Stimulated activated CD4-positive, alpha-beta T cell treated with anti-CD3 and anti-CD28 coated beads, Interleukin-4, amount 100 ng/mL, for 1 hour (primary cell): ENCODE results near the gene EIF4G3.
"Not testable (repeated sequence)": the region's sequence is repeated elsewhere in the genome, so short reads cannot be mapped to it uniquely, and the experiment has no call there.

Experiments
- DNase-seq: peaks from one replicate; pipeline ENCODE4 v3.0.0-alpha.2; 2020

The EIF4G3 gene

DNA sequence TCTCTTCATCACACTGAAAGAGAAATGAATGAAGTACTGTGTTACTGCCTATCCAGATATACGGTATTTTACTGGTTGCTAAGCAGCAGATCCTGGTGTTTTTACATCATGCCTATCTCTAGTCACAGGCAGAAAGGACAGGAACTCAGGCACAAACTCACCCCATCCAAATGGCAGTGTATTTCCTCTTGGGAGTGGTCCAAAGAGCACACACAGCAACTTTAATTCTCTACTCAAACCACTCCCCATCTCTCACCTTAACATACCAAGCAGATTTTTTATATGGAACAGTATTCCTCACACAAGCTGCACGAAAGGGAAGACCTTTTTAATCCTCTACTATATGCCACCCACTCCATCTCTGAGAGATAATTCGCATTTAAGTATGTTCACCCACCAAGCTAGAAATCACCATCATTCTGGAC lies 27.3 kb downstream of the EIF4G3 start:
- no peak for DNase-seq

DNA sequence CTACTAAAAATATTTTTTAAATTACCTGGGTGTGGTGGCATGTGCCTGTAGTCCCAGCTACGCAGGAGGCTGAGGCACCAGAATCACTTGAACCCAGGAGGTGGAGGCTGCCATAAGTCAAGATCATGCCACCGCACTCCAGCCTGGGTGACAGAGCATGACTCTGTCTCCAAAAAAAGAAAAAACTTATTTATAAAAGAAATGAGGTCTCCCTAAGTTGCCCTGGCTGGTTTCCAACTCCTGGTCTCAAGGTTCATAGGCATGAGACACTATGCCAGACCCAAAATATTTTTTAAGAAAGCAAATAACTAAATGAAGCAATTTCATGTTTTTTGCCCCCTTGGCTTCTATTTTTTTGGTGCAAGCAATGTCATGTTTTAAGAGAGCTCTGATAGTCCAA lies 32.9 kb downstream of the EIF4G3 start:
- DNase-seq: no peak

DNA sequence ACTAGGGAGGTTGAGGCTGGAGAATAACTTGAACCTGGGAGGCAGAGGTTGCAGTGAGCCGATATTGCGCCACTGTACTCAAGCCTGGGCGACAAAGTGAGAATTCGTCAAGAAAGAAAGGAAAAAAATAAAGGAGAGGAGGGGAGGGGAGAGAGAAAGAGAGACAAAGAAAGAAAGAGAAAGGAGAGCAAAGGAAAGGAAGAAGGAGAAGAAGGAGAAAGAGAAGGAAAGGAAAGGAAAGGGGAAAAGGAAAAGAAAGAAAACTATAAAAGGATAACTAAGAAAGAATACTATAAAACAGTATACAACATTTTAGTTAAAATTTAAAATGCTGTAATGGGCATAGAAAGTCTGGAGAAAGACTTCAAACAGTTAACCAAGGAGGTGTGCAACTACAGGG lies 33.6 kb downstream of the EIF4G3 start:
- no peak for DNase-seq

DNA sequence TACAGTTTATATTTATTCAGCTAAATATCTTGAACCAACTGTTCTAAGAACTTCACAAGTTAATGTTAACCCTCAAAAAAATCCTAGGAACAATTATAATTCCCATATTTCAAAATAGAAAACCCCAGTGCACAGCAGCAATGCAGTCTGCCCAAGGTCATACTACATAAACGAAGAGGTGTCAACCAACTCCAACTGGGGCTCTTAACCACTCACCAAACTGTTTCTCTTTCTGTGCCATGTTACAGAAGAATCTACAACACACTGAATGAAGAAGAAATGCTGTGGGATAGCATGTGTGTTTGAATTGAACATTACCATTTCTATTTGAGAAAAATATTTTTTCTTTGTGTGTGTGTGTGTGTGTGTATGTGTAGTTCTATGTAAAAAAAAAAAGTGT lies 35.7 kb downstream of the EIF4G3 start:
- DNase-seq: no peak

DNA sequence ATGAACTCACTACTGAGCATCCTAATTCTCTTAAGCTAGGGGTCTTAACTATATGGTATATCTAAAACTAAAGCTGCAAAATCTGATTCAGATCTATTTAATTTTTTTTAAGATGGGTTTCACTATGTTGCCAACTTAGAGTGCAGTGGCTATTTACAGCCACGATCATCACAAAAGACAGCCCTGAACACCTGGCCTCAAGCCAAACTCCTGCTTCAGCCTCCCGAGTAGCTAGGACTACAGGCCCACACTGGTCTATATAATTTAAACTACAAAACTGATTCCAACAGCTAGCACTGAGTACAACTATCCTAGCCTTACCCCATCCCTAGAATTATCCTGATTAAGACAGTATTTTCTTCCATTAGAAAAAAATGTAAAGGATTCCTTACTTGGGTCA lies 37.1 kb downstream of the EIF4G3 start:
- no peak for DNase-seq

DNA sequence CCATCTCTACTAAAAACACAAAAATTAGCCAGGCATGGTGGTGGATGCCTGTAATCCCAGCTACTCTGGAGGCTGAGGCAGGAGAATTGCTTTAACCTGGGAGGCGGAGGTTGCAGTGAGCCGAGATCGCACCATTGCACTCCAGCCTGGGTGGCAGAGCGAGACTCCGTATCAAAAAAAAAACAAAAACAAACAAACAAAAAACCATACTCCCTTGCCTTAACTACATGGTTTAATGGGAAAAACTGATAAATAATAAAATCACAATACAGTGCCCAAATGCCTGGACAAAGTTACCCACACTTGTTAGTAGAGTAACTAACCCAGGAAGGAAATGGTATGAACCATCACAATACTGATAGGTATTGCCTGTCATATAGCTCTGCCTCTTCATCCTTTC lies 40.4 kb downstream of the EIF4G3 start:
- not testable (repeated sequence) for DNase-seq

DNA sequence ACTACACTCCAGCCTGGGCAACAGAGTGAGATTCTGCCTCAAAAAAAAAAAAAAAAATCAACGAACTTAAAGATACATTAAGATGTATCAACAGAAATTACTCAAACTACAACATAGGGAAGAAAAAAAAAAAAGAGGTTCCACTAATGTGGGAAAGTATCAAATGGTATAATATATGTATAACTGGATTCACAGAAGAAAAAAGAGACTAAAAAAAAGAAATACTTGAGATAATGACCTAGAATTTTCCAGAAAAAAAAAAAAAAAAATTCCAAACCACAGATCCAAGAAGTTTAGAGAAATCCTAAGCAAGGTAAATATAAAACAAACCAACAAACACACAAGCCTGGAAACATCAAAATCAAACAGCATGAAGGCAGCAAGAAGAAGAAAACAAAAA lies 45.5 kb downstream of the EIF4G3 start:
- DNase-seq: no peak

DNA sequence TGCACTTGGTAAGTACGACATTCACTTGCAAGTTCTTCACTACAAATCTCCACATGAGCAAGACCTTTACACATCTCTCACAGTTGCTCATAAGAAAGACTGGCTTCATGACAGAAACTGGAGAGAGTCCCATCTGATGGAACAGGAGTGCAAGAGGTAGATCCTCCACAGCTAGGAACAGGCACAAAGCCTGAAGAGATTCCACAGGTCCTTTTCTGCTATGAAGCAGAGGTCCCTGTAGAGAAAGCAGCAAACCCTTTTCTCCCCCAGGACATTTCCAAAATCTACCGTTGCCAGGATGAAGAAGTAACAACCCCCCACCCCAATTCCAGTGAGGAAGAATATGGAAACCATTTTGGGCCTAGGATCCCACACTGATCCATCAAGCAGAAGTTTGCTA lies 47.3 kb downstream of the EIF4G3 start:
- DNase-seq: no peak

DNA sequence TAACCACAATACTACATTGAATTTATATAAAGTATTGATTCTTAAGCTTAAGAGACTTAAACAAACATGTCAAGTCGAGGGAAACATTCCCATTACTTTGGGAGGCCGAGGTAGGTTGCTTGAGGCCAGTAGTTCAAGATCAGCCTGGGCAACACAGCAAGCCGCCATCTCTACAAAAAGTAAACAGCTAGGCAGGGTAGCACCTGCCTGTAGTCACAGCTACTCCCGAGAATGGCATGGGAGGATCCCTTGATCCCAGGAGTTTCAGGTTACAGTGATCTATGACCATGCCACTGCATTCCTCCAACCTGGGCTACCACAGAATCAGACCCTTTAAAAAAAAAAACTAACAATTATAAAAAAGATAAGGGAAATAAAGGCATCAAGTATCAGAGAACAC lies 50.4 kb downstream of the EIF4G3 start:
- no peak for DNase-seq

DNA sequence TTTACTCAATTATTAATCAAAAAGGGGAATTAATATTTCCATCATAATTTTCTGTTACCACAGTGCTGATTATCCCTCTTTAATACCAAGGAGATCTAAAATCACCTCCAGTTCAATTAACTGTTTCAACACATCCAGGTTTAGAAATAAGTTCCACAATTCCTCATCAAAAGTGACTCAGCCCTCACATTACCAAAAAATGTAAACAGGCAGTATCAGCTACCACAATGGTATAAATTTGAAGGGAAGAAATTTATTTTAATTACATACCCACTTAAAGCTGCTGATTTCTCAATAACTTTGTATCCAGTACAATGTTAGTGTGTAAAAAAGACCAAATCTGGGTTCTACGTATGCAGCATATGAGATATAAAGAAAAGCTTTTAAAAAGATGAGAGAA lies 51.9 kb downstream of the EIF4G3 start:
- DNase-seq: no peak

DNA sequence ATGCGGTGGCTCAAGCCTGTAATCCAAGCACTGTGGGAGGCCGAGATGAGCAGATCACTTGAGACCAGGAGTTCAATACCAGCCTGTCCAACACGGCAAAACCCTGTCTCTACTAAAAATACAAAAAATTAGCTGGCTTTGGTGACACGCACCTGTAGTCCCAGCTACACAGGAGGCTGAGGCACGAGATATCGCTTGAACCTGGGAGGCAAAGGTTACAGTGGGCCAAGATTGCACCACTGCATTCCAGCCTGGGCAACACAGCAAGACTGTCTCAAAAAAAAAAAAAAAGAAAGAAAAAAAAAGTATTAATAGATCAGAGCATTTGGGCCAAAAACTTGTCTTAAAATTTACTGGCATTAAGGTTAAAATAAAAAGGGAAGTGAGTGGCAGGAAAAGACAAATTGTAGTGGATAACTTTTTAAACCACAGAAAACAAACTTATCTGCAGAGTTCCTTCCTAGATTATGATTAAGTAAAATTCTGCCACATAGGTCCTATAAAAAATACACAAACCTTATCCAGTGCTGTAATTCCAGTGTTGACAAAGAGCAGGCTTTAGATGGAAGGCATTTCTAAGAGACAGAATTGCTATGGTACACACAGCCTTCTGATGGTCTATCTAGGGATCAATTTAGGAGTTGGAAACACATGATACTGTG lies 53.3 kb downstream of the EIF4G3 start:
- no peak for DNase-seq

DNA sequence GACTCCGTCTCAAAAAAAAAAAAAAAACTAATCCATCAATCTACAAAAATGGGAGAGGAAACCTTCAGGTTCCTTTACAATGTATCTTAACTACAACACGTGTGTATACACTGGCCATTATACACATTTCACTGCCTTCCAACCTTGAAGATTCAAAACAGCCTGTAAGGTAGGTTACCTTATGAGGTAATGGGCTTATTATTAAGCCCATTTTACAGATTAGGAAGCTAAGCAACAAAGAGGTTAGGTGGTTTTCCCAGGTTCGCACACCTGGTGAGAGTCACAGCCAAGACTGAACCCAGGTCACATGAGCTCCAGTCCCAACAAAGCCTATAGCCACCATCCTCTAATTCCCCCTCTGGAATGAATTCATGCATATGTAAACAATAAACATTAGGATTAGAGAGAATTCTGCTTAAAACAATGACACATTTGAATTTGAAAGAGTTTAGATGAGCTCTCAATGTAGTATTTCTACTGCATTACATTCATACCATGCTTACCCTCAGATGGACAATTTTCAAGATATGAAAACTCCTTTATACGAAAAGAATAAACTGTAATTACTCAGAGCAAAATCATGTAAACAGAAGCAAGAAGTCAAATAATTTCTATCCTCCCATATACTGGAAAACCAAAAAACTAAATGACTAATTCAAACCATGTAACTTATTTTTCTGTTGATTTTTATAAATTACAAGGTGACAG lies 54.8 kb downstream of the EIF4G3 start:
- no peak for DNase-seq

DNA sequence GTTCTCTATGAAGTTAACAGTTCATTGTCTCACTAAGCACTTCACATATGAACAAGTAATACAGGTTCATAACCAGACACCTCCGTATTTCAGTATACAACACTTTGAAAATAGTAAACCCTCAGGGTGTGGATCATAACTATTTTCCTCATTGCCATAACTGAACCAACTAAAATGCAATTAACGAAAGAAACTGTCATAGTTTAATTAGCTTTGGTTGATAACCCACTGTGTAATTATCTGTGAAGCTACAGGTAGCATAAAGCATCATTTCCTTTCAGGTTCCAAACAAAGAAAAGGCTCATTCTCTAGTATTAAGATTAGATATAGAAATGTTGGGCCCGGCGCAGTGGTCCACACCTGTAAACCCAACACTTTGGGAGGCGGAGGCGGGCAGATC lies 58.5 kb downstream of the EIF4G3 start:
- DNase-seq: no peak

DNA sequence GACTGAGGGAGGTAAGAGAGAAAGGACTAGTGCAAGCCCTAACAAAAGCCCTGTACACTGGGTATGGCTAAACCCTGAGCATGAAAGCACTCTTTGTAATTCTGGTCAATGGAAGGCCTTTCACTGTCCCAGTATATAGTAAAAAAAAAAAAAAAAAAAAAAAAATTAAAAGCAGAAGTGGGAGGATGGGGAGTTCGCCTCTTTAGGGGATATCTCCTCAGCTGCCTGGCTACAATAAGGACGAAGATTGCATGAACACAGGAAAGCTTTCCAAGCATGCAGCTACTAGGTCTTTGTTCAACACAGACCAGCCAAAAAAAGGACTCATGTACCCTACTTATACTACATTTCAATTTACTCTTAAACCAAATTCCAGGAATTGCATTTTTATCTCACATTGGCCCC lies 59.1 kb downstream of the EIF4G3 start:
- no peak for DNase-seq

DNA sequence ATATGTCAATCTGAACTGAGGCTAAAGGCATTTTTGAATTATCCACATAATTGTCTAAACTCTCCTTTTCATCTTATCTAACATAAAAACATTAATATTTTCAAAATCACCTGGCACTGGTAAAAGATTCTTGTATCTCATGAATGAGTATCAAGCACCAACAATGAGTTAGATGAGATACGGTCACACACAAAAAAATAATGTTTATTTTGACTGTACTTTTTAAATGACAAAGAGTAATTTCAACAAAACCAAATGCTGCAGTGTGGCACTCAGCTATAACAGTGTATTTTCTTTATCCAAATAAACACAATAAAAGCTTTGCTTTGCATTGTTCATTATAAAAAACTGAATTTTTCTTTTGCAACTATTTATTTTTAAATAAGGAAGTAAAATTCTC lies 59.5 kb downstream of the EIF4G3 start:
- DNase-seq: no peak

DNA sequence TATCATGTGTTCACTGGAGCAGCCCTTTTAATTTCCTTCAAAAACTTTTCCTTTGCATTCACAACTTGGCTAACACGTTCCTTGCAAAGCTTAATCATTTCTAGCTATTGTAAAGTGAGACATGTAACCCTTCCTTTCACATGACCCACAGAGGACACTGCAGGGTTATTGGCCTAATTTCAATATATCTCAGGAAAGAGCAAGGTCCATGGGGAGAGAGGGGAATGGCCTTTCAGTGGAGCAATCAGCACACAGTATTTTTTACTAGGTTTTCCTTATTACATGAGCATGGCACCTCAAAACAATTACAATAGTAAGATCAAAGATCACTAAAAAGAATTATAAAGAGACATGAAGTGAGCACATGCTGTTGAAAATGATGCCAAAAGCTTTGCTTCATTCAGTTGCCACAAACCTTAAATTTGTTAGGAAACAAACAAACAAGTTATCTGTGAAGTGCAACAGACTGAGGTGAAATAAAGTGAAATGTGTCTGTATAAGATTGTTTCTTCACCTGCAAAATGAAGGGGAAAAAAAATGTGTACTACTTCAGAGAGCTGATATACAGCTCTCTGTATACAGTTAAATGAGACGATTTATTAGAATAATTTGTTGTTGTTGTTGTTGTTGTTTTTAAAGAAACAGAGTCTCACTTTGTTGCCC lies 61.5 kb downstream of the EIF4G3 start:
- DNase-seq: no peak

DNA sequence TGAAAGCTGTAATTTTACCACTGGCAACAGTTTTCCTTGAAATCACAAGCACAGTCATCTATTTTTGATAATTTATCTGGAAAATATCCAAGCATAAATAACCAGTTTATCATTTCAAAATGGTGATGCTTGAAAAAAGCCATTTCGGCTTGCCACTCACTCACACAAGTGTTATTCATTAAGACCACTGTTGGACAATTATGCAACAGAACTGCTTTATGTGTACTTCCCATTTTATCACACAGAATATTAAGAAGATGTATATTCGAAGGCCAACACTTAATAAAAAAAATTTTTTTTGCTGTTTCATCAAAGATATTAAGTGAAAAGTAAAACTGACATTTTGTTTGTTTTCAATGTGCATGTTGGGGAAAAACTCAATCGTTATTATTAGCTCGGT lies 62.3 kb downstream of the EIF4G3 start:
- no peak for DNase-seq

DNA sequence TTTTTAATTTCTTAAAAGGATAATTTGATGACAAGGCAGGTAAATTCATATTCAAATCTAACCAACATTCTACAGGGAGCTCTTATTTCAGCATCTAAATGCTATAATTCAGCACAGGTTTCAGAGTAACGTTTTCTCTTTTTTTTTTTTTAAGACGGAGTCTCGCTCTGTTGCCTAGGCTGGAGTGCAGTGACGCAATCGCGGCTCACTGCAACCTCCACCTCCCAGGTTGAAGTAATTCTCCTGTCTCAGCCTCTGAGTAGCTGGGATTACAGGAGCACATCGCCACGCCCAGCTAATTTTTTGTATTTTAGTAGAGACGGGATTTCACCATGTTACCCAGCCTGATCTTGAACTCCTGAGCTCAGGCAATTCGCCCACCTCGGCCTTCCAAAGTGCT lies 66.5 kb downstream of the EIF4G3 start:
- no peak for DNase-seq

DNA sequence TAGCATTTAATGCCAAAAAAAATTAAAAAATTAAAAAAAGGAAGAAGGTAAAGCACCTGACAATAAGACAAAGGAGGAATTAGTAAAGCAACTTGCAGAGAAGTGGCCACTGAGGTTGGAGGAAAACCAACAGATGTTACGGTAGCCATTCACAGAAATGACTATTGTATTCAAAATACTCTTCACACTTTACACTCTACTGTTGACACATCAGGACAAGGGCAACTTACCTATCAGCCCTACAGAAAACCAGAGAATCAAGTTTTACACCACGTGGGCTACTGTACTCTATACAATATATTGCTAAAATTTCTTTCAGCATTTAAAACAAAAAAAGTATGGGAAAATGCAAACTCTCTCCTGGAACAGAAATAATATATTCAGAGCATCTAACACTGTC lies 70.0 kb downstream of the EIF4G3 start:
- DNase-seq: no peak

DNA sequence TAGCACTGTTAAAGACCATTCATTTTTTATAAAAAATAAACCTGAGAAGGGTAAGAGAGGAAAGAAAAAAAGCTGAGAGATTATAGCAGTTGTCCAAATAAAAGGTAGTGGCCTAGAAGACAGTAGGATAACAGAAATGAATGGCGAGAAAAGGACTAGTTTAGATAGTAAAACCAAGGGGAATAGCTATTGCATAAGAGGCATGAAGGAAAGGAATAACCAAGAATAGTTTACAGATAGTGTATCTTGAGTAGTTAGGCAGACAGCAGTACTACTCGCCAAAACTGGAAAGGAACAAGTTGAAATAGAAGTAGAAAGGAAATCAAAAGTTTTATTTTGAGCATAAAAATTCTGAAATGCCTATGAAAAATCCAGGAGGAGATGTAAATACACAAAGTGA lies 70.5 kb downstream of the EIF4G3 start:
- DNase-seq: no peak

DNA sequence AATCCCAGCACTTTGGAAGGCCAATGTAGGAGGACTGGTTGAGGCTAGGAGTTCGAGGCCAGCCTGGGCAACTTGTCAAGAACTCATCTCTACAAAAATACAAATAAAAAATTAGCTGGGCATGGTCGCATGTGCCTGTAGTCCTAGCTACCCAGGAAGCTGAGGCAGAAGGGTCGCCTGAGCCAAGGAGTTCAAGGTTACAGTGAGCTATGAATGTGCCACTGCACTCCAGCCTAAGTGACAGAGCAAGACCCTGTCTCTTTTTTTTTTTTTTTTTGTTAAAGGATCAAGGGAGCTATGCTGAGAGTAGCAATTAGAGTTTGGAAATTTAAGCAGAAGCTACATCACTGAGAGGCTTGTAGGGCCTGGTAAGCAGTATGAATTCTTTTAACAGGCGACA lies 70.9 kb downstream of the EIF4G3 start:
- DNase-seq: no peak

DNA sequence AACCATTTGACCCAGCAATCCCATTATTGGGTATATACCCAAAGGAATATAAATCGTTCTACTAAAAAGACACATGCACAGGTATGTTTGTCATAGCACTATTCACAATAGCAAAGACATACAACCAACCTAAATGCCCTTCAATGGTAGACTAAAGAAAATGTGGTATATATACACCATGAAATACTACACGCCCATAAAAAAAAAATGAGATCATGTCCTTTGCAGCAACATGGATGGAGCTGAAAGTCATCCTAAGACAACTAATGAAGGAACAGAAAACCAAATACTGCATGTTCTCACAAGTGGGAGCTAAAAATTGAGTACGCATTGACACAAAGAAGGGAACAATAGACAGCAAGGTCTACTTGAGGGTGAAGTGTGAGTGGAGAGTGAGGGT lies 72.0 kb downstream of the EIF4G3 start:
- DNase-seq: no peak

DNA sequence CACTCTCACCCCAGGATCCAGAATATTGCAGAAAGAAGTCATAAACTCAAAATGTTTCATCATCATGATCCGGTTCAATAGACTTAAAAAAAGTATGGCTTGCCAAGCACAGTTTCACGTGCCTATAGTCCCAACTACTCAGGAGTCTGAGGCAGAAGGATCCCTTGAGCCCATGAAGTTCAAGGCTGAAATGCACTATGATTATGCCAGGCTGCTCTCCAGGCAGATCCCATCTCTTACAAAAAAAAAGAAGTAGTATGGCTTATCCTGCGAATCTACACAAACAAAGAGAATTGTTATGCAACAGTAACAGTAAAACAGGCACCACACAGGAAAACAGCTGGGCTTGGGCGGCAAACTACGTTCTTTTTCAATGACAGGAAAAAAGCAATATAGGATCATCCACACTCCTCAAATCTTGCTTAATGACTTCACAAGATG lies 76.2 kb downstream of the EIF4G3 start:
- no peak for DNase-seq

DNA sequence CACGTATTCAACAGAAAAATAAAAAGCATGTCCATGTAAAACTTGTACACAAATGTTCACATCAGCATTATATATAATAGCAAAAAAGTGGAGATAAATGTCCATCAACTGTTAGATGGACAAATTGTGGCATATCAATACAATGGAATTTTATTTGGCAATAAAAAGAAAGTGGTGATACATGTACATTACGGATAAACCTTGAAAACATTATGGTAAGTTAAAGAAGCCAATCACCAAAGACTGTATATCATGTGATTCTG lies 76.9 kb downstream of the EIF4G3 start:
- DNase-seq: no peak
